IMR-90 (cell line): Measurements from ENCODE around the gene DELE1. TPM values are rescaled to one million over a fixed set of nuclear protein-coding genes. Genes with fewer than 3 reads are reported as not detected.

Experiments used
- ATAC-seq: fragments of 200-7000 bp; cut with Tn5 transposase; 2 replicates; pipeline ENCODE4 v1.9.1; 2020; ENCODE audit warnings: low read depth, mild to moderate bottlenecking, moderate library complexity
- BruUV-seq: library from RNA; stranded (reverse); fragments of 400-500 nt; replicated peaks from 2 replicates; lab custom pipeline; 2021; lab: Mats Ljungman, UMichigan
- CTCF ChIA-PET: fragments of 300-600 bp; formaldehyde crosslinking; extraction: SDS; loops from one replicate; lab custom pipeline; 2021; ENCODE audit warnings: antibody characterized with exemption; lab: Yijun Ruan, JAX
- POLR2A ChIA-PET: fragments of 300-600 bp; sonication (Branson Sonifier 250); formaldehyde crosslinking; loops from one replicate; lab custom pipeline; 2022; ENCODE audit warnings: antibody characterized with exemption; ENCODE audit not compliant: unreplicated experiment; lab: Charles Lee
- DNase-seq: peaks from one replicate; pipeline ENCODE4 v3.0.0; 2013
- H2AFZ ChIP-seq: replicated peaks from 2 replicates; pipeline ENCODE3; 2013; ENCODE audit warnings: low read length, mild to moderate bottlenecking; ENCODE audit not compliant: poor library complexity
- H2AK5ac ChIP-seq: 2 replicates; pipeline ENCODE4 v1.6.1; 2013; ENCODE audit warnings: low read depth, low read length, inconsistent platforms
- H2AK9ac ChIP-seq: replicated peaks from 2 replicates; pipeline ENCODE3; 2013; ENCODE audit warnings: mild to moderate bottlenecking, low read depth, low read length, moderate library complexity; ENCODE audit not compliant: poor library complexity
- H2BK120ac ChIP-seq: 2 replicates; pipeline ENCODE4 v1.6.1; 2013; ENCODE audit warnings: low read depth, low read length, inconsistent platforms
- H2BK15ac ChIP-seq: 3 replicates; pipeline ENCODE4 v1.6.1; 2013; ENCODE audit warnings: low read depth, low read length, inconsistent platforms
- H2BK20ac ChIP-seq: 2 replicates; pipeline ENCODE4 v1.6.1; 2013; ENCODE audit warnings: low read depth, mild to moderate bottlenecking, inconsistent platforms, low read length, moderate library complexity
- H2BK5ac ChIP-seq: 2 replicates; pipeline ENCODE4 v1.6.1; 2013; ENCODE audit warnings: mild to moderate bottlenecking, low read depth, low read length, inconsistent platforms; ENCODE audit not compliant: poor library complexity, severe bottlenecking
- H3K14ac ChIP-seq: replicated peaks from 2 replicates; pipeline ENCODE4 v1.6.1; 2013; ENCODE audit warnings: low read depth, low read length, inconsistent platforms
- H3K18ac ChIP-seq: 2 replicates; pipeline ENCODE4 v1.6.1; 2013; ENCODE audit warnings: low read depth, low read length, control low read depth
- H3K23ac ChIP-seq: 2 replicates; pipeline ENCODE4 v1.6.1; 2013; ENCODE audit warnings: low read depth, low read length, inconsistent platforms
- H3K27ac ChIP-seq: 2 replicates; pipeline ENCODE4 v1.5.1; 2013; ENCODE audit warnings: mild to moderate bottlenecking, control low read depth, low read length; ENCODE audit not compliant: insufficient read depth
- H3K27me3 ChIP-seq: 2 replicates; pipeline ENCODE4 v1.6.1; 2013; ENCODE audit warnings: low read length; ENCODE audit not compliant: control insufficient read depth, insufficient read depth
- H3K36me3 ChIP-seq: 2 replicates; pipeline ENCODE4 v1.6.1; 2013; ENCODE audit warnings: low read length, mixed read lengths; ENCODE audit not compliant: control insufficient read depth, insufficient read depth
- H3K4ac ChIP-seq: 2 replicates; pipeline ENCODE4 v1.6.1; 2013; ENCODE audit warnings: low read depth, low read length, inconsistent platforms
- H3K4me1 ChIP-seq: 2 replicates; pipeline ENCODE4 v1.6.1; 2013; ENCODE audit warnings: low read length, mixed read lengths; ENCODE audit not compliant: control insufficient read depth, insufficient read depth
- H3K4me2 ChIP-seq: 2 replicates; pipeline ENCODE4 v1.6.1; 2013; ENCODE audit warnings: low read depth, mild to moderate bottlenecking, control low read depth, low read length, moderate library complexity
- H3K4me3 ChIP-seq: 2 replicates; pipeline ENCODE4 v1.5.1; 2013; ENCODE audit warnings: low read depth, mild to moderate bottlenecking, control low read depth, low read length, moderate library complexity; ENCODE audit not compliant: insufficient read depth
- H3K56ac ChIP-seq: 2 replicates; pipeline ENCODE4 v1.6.1; 2013; ENCODE audit warnings: low read length, inconsistent platforms; ENCODE audit not compliant: insufficient read depth; ENCODE audit errors: extremely low read depth
- H3K79me1 ChIP-seq, 2 experiments: 2 replicates each; pipeline ENCODE4 v1.6.1; 2013; ENCODE audit warnings: low read length in 2 of 2, inconsistent platforms in 1 of 2, low read depth in 1 of 2
- H3K9ac ChIP-seq: 2 replicates; pipeline ENCODE4 v1.6.1; 2013; ENCODE audit warnings: low read depth, low read length, control low read depth
- H3K9me1 ChIP-seq: 2 replicates; pipeline ENCODE4 v1.6.1; 2013; ENCODE audit warnings: low read length, inconsistent platforms; ENCODE audit not compliant: insufficient read depth
- H3K9me3 ChIP-seq: 2 replicates; pipeline ENCODE4 v1.6.1; 2013; ENCODE audit warnings: low read length; ENCODE audit not compliant: control insufficient read depth, insufficient read depth
- H4K20me1 ChIP-seq: 2 replicates; pipeline ENCODE4 v1.6.1; 2013; ENCODE audit warnings: low read length, inconsistent platforms; ENCODE audit not compliant: insufficient read depth
- H4K5ac ChIP-seq: 2 replicates; pipeline ENCODE4 v1.6.1; 2013; ENCODE audit warnings: mild to moderate bottlenecking, low read depth, low read length, control low read depth
- H4K8ac ChIP-seq, 2 experiments: 2 replicates each; pipeline ENCODE4 v1.6.1; 2013; ENCODE audit warnings: low read depth in 2 of 2, low read length in 2 of 2, control low read depth in 1 of 2, inconsistent platforms in 1 of 2
- H4K91ac ChIP-seq: 2 replicates; pipeline ENCODE4 v1.6.1; 2013; ENCODE audit warnings: low read depth, low read length, inconsistent platforms; ENCODE audit not compliant: insufficient read depth
- BHLHE40 ChIP-seq: fragments of 150-350 bp; IDR thresholded peaks from 2 replicates; pipeline ENCODE4 v1.6.1; 2016; ENCODE audit warnings: mild to moderate bottlenecking, low read depth, low read length
- CEBPB ChIP-seq: IDR thresholded peaks from 2 replicates; pipeline ENCODE4 v1.6.1; 2012; ENCODE audit warnings: low read depth, low read length, improper control_type of control experiment
- CHD1 ChIP-seq: IDR thresholded peaks from 2 replicates; pipeline ENCODE4 v1.6.1; 2012; ENCODE audit warnings: low read depth, low read length, improper control_type of control experiment
- FOS ChIP-seq: fragments of 150-350 bp; IDR thresholded peaks from 2 replicates; pipeline ENCODE4 v1.6.1; 2016; ENCODE audit warnings: low read depth, low read length
- MAZ ChIP-seq: IDR thresholded peaks from 2 replicates; pipeline ENCODE4 v1.6.1; 2012; ENCODE audit warnings: low read depth, mild to moderate bottlenecking, low read length, improper control_type of control experiment, moderate library complexity, borderline replicate concordance
- MXI1 ChIP-seq: IDR thresholded peaks from 2 replicates; pipeline ENCODE4 v1.6.1; 2012; ENCODE audit warnings: low read depth, mild to moderate bottlenecking, low read length, moderate library complexity, borderline replicate concordance
- POLR2A ChIP-seq: IDR thresholded peaks from 2 replicates; pipeline ENCODE4 v1.6.1; 2012; ENCODE audit warnings: mild to moderate bottlenecking, low read depth, low read length
- RAD21 ChIP-seq: IDR thresholded peaks from 2 replicates; pipeline ENCODE4 v1.6.1; 2012; ENCODE audit warnings: low read length, improper control_type of control experiment
- RCOR1 ChIP-seq: IDR thresholded peaks from 2 replicates; pipeline ENCODE4 v1.6.1; 2012; ENCODE audit warnings: mild to moderate bottlenecking, low read length, improper control_type of control experiment; ENCODE audit not compliant: insufficient replicate concordance
- WGBS, 2 experiments: methylation state at CpG; one replicate each; pipeline versions ENCODE4 v1.1.5 to v1.1.7; 2013; ENCODE audit warnings: missing lambda C conversion rate in 2 of 2; ENCODE audit not compliant: insufficient read length in 1 of 2; ENCODE audit errors: extremely low coverage in 2 of 2; 5-methylcytosine and 5-hydroxymethylcytosine counted together
- dilution Hi-C: fragments of 300-500 bp; cut with HindIII; formaldehyde crosslinking; loops from one replicate; pipeline ENCODE4 v1.14.3; 2018; ENCODE audit warnings: low sequenced_read_pairs; ENCODE audit not compliant: unreplicated experiment
- in situ Hi-C: fragments of 300-500 bp; cut with MboI; formaldehyde crosslinking; loops from 3 replicates; pipeline ENCODE4 v1.14.3; 2019; ENCODE audit warnings: low sequenced_read_pairs, inconsistent platforms, mixed read lengths
- intact Hi-C: fragments of 100-400 bp; cut with micrococcal nuclease; formaldehyde crosslinking; loops from 2 replicates; pipeline ENCODE4 v1.10.0; 2022
- polyA plus RNA-seq, 3 experiments: library from polyadenylated mRNA; depleted of rRNA; stranded (reverse); fragments of >200 nt; gene quantifications; 2 replicates each; pipeline ENCODE4 v1.2.3, GENCODE V29; 2012; ENCODE audit warnings: low replicate concordance in 1 of 3
- total RNA-seq: library from RNA; depleted of rRNA; stranded (reverse); fragments of >200 nt; gene quantifications from 2 replicates; pipeline ENCODE4 v1.2.3, GENCODE V29; 2012
- TF ChIP-seq, protein P1 (sequence below): fragments of 150-350 bp; IDR thresholded peaks from 2 replicates; pipeline ENCODE4 v1.6.1; 2017; ENCODE audit warnings: mild to moderate bottlenecking, antibody characterized with exemption, low read length, low read depth
- TF ChIP-seq, protein P2 (sequence below): conservative IDR thresholded peaks from 2 replicates; pipeline ENCODE4 v1.5.1; 2012; ENCODE audit warnings: mild to moderate bottlenecking, low read depth, low read length, improper control_type of control experiment
- TF ChIP-seq, protein P3 (sequence below): fragments of 150-350 bp; IDR thresholded peaks from 2 replicates; pipeline ENCODE4 v1.6.1; 2016; ENCODE audit warnings: low read depth, mild to moderate bottlenecking, low read length, moderate library complexity, borderline replicate concordance

DELE1 gene
- total and polyA plus RNA-seq, 2 of the 4 experiments (the other 2 are of a cell fraction) = 28.0 to 66.1 TPM

DNA sequence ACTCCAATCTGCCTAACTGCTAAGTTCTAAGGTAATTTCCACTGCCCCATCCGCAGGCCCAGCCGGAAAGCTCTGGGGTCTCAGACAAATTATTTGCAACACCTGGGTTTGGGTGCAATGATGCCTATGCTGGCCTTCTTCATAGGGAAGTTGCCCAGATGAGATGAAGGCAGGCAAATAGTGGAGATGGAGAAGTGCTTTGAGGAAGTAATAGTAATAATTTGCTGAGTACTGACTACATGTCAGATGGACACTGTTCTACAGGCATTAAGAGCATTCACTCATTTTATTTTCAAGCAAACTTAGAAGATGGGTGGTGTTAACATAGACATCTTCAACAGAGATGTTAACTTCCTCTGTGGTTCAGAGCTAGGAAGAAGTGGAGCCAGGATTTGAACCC lies 30.5 kb downstream of the DELE1 start:
- Histone ChIP-seq H2BK120ac (no peak overlapping the region), H4K8ac (no peak overlapping the region), H3K9me1 (no peaks in the 10 kb centered on the region), H3K56ac (no peak overlapping the region), H2BK20ac (no peak overlapping the region), H3K4ac (no peak overlapping the region), H4K5ac (no peak overlapping the region), H4K20me1 (no peaks in the 10 kb centered on the region), H3K9ac (no peak overlapping the region), H3K4me2 (no peak overlapping the region), H2BK15ac (no peak overlapping the region), H2BK5ac (no peak overlapping the region), H3K4me3 (no peak overlapping the region), H2AK5ac (no peak overlapping the region), H3K79me1 (no peaks in the 10 kb centered on the region), H3K27ac (no peak overlapping the region), H3K27me3 (peaks cover 28% of the 10 kb centered on the region), H4K91ac (no peak overlapping the region), H3K9me3 (no peaks in the 10 kb centered on the region), H2AK9ac (no peak overlapping the region), H2AFZ (no peak overlapping the region), H3K14ac (no peak overlapping the region), H3K36me3 (no peaks in the 10 kb centered on the region), H3K4me1 (no peaks in the 10 kb centered on the region), H3K18ac (no peak overlapping the region), H3K23ac (no peak overlapping the region)
- CTCF ChIA-PET = no interaction called here
- no CpG with 5 or more reads among the region's 2 CpGs for WGBS, 2 experiments
- TF ChIP-seq MXI1 = no peak
- TF ChIP-seq BHLHE40 = no peak
- TF ChIP-seq, protein P1, sequence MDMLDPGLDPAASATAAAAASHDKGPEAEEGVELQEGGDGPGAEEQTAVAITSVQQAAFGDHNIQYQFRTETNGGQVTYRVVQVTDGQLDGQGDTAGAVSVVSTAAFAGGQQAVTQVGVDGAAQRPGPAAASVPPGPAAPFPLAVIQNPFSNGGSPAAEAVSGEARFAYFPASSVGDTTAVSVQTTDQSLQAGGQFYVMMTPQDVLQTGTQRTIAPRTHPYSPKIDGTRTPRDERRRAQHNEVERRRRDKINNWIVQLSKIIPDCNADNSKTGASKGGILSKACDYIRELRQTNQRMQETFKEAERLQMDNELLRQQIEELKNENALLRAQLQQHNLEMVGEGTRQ = no peak
- no peak for TF ChIP-seq RAD21
- TF ChIP-seq FOS = no peak
- no peak for TF ChIP-seq MAZ
- TF ChIP-seq CEBPB = no peak
- TF ChIP-seq RCOR1 = no peak
- TF ChIP-seq, protein P2, sequence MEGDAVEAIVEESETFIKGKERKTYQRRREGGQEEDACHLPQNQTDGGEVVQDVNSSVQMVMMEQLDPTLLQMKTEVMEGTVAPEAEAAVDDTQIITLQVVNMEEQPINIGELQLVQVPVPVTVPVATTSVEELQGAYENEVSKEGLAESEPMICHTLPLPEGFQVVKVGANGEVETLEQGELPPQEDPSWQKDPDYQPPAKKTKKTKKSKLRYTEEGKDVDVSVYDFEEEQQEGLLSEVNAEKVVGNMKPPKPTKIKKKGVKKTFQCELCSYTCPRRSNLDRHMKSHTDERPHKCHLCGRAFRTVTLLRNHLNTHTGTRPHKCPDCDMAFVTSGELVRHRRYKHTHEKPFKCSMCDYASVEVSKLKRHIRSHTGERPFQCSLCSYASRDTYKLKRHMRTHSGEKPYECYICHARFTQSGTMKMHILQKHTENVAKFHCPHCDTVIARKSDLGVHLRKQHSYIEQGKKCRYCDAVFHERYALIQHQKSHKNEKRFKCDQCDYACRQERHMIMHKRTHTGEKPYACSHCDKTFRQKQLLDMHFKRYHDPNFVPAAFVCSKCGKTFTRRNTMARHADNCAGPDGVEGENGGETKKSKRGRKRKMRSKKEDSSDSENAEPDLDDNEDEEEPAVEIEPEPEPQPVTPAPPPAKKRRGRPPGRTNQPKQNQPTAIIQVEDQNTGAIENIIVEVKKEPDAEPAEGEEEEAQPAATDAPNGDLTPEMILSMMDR = no peak
- TF ChIP-seq POLR2A = no peak
- TF ChIP-seq CHD1 = no peak
- TF ChIP-seq, protein P3, sequence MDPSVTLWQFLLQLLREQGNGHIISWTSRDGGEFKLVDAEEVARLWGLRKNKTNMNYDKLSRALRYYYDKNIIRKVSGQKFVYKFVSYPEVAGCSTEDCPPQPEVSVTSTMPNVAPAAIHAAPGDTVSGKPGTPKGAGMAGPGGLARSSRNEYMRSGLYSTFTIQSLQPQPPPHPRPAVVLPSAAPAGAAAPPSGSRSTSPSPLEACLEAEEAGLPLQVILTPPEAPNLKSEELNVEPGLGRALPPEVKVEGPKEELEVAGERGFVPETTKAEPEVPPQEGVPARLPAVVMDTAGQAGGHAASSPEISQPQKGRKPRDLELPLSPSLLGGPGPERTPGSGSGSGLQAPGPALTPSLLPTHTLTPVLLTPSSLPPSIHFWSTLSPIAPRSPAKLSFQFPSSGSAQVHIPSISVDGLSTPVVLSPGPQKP = no peak
- ATAC-seq = no peak
- intact Hi-C loops = no loop called here
- dilution Hi-C loops = no loop called here
- DNase-seq = no peak
- BruUV-seq = no TSS peak
- in situ Hi-C loops = no loop called here
- POLR2A ChIA-PET = no interaction called here
